OCI-LY1 (cell line): ENCODE data around the gene PTP4A2.
A peak's percentile ranks its signal among the peaks of the same experiment; 100 is the strongest.

Experiments
- H2AFZ ChIP-seq: fragments of 200-600 bp; sonication (generic), shearing (Covaris generic); 2 replicates; pipeline ENCODE4 v1.6.0; 2014; ENCODE audit warnings: antibody characterized with exemption, mild to moderate bottlenecking, low read length
- H3F3A ChIP-seq: fragments of 200-600 bp; sonication (generic), shearing (Covaris generic); 2 replicates; pipeline ENCODE4 v1.6.0; 2014; ENCODE audit warnings: mild to moderate bottlenecking, antibody characterized with exemption, low read length, moderate library complexity; ENCODE audit not compliant: insufficient read depth
- H3K27ac ChIP-seq: fragments of 200-600 bp; sonication (generic); 2 replicates; pipeline ENCODE4 v1.5.1; 2014; ENCODE audit warnings: low read length, mixed run types, mild to moderate bottlenecking, low read depth; ENCODE audit not compliant: poor library complexity, severe bottlenecking
- H3K27me3 ChIP-seq: fragments of 200-600 bp; sonication (generic); 2 replicates; pipeline ENCODE4 v1.6.0; 2014; ENCODE audit warnings: antibody characterized with exemption, mild to moderate bottlenecking, low read length, moderate library complexity; ENCODE audit not compliant: insufficient read depth
- H3K36me3 ChIP-seq: fragments of 200-600 bp; sonication (generic); 2 replicates; pipeline ENCODE4 v1.6.1; 2014; ENCODE audit warnings: mild to moderate bottlenecking, antibody characterized with exemption, low read length, moderate library complexity, mixed read lengths; ENCODE audit not compliant: insufficient read depth
- H3K4me1 ChIP-seq: fragments of 200-600 bp; sonication (generic); 2 replicates; pipeline ENCODE4 v1.5.1; 2014; ENCODE audit warnings: mild to moderate bottlenecking, low read length, moderate library complexity; ENCODE audit not compliant: insufficient read depth, severe bottlenecking
- H3K4me2 ChIP-seq: fragments of 200-600 bp; sonication (generic), shearing (Covaris generic); 2 replicates; pipeline ENCODE4 v1.6.1; 2014; ENCODE audit warnings: low read length
- H3K4me3 ChIP-seq: fragments of 200-600 bp; sonication (generic); 2 replicates; pipeline ENCODE4 v1.5.1; 2014; ENCODE audit warnings: low read length, low read depth, mild to moderate bottlenecking, mixed read lengths; ENCODE audit not compliant: poor library complexity, severe bottlenecking
- H3K79me2 ChIP-seq: fragments of 200-600 bp; shearing (Covaris generic); 2 replicates; pipeline ENCODE4 v1.6.1; 2016; ENCODE audit warnings: mixed run types, low read length, mixed read lengths; ENCODE audit not compliant: insufficient read depth
- H3K9ac ChIP-seq: fragments of 200-600 bp; sonication (generic), shearing (Covaris generic); 2 replicates; pipeline ENCODE4 v1.6.1; 2014; ENCODE audit warnings: mild to moderate bottlenecking, low read length, mixed read lengths
- H3K9me2 ChIP-seq: fragments of 200-600 bp; sonication (generic), shearing (Covaris generic); 2 replicates; pipeline ENCODE4 v1.6.1; 2014; ENCODE audit warnings: low read depth, mild to moderate bottlenecking, low read length, mixed read lengths
- H3K9me3 ChIP-seq: fragments of 200-600 bp; shearing (Covaris generic); 2 replicates; pipeline ENCODE4 v1.6.1; 2014; ENCODE audit warnings: low read length, mixed read lengths
- H4K20me1 ChIP-seq: fragments of 200-600 bp; sonication (generic), shearing (Covaris generic); 2 replicates; pipeline ENCODE4 v1.6.0; 2016; ENCODE audit warnings: mild to moderate bottlenecking, low read length; ENCODE audit not compliant: insufficient read depth
- EZH2 ChIP-seq: fragments of 200-600 bp; sonication (generic), shearing (Covaris generic); IDR thresholded peaks from 2 replicates; pipeline ENCODE4 v1.8.0; 2017; ENCODE audit warnings: borderline replicate concordance, mixed run types, mild to moderate bottlenecking, antibody characterized with exemption, low read length, moderate library complexity, mixed read lengths
- TF ChIP-seq, protein P1 (sequence below): fragments of 200-600 bp; sonication (generic), shearing (Covaris generic); IDR thresholded peaks from 2 replicates; pipeline ENCODE4 v1.5.1; 2017; ENCODE audit warnings: mild to moderate bottlenecking, antibody characterized with exemption, low read length, moderate library complexity, mixed read lengths

Gene PTP4A2

GRCh38 chr1:31881688-31882000 lies 56.5 kb downstream of the PTP4A2 start:
- no peak overlapping the region for H2AFZ ChIP-seq
- no peaks in the 10 kb centered on the region for H3K9me3 ChIP-seq
- H3K4me3 ChIP-seq: peak overlapping the region; percentile 1
- no peak overlapping the region for H3K9ac ChIP-seq
- H3K27ac ChIP-seq: peak overlapping the region; percentile 93
- no peaks in the 10 kb centered on the region for H3K79me2 ChIP-seq
- peak overlapping the region; percentile 39; the same call in 1 of the 2 replicates for H3K4me2 ChIP-seq
- peaks cover 44% of the 10 kb centered on the region for H3K4me1 ChIP-seq
- H3K9me2 ChIP-seq: no peaks in the 10 kb centered on the region
- H4K20me1 ChIP-seq: no peaks in the 10 kb centered on the region
- H3F3A ChIP-seq: no peaks in the 10 kb centered on the region
- H3K36me3 ChIP-seq: no peaks in the 10 kb centered on the region
- H3K27me3 ChIP-seq: no peaks in the 10 kb centered on the region
- no peak for TF ChIP-seq EZH2
- TF ChIP-seq, protein P1, sequence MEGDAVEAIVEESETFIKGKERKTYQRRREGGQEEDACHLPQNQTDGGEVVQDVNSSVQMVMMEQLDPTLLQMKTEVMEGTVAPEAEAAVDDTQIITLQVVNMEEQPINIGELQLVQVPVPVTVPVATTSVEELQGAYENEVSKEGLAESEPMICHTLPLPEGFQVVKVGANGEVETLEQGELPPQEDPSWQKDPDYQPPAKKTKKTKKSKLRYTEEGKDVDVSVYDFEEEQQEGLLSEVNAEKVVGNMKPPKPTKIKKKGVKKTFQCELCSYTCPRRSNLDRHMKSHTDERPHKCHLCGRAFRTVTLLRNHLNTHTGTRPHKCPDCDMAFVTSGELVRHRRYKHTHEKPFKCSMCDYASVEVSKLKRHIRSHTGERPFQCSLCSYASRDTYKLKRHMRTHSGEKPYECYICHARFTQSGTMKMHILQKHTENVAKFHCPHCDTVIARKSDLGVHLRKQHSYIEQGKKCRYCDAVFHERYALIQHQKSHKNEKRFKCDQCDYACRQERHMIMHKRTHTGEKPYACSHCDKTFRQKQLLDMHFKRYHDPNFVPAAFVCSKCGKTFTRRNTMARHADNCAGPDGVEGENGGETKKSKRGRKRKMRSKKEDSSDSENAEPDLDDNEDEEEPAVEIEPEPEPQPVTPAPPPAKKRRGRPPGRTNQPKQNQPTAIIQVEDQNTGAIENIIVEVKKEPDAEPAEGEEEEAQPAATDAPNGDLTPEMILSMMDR: no peak

DNA sequence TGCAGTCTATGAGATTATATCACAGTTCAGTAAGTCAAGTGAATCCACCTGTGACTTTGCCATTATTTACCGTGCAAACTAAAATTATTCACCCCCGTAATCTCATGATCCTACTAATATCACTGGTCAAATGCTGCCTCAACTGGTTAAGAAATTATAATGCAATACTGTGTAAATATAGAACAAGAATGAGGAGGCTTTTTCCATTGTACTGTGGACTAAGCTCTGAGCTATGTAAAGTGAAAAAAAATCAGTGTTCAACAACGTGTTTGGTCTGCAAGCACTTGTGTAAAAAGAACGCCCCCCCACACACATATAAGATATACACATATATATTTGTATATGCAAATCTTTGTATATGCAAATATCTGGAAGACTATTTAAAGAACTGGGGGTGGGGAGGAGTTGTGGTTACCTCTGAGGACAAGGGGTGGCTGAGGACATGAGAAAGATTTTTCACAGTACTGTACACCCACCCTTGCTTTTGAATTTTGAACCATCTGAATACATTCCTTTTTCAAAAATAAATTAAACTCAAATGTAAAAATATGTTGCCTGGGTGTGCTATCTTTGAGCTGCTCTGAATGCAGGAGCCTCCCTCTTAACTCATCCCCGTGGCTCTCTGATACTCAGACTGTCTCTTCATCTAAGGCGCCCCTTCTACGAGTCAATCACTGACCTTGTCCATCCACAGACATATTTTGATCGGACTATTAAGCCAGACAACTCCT lies 57.0 kb downstream of the PTP4A2 start:
- Histone ChIP-seq H3F3A (no peaks in the 10 kb centered on the region; the same call in 1 of the 2 replicates), H3K27me3 (no peaks in the 10 kb centered on the region), H3K36me3 (no peaks in the 10 kb centered on the region), H3K79me2 (no peaks in the 10 kb centered on the region), H3K9me2 (no peaks in the 10 kb centered on the region), H3K27ac (peak overlapping the region; percentile 93), H3K4me1 (peaks cover 43% of the 10 kb centered on the region), H3K9me3 (no peaks in the 10 kb centered on the region), H4K20me1 (no peaks in the 10 kb centered on the region), H2AFZ (no peak overlapping the region), H3K4me3 (peak overlapping the region; percentile 1), H3K9ac (peak overlapping the region; percentile 35; the same call in 1 of the 2 replicates), H3K4me2 (peak overlapping the region; percentile 39)
- no peak for TF ChIP-seq EZH2
- TF ChIP-seq, protein P1: peak; percentile 9; the same call in 1 of the 2 replicates

DNA sequence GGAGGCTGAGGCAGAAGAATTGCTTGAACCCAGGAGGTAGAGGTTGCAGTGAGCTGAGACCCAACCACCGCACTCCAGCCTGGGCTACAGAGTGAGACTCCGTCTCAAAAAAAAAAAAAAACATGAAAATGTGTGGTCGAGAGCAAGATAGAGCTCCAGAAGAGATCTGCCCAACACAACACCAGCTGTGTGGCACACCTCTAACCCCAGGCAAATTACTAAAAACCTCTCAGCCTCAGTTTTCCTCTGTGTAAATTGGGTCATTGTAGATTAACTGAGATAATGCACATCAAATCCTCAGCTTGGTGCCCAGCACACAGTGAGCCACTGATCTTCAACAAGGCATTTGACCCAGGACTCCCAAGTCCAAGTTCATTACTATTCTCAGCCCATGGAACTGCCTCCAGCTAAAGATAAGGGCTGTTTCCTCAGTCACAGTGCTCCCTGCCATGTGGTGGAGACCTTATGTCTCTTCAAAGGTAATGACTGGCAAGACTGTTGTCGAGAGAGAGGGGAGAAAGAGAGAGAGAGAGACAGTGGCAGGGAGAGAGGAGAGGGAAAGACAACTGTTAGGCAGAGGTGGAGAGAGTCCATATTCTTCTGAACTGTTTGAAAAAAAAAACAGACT lies 58.1 kb downstream of the PTP4A2 start:
- Histone ChIP-seq H3K4me1 (peaks cover 43% of the 10 kb centered on the region), H3K4me3 (peak overlapping the region; percentile 1), H3K4me2 (peak overlapping the region; percentile 39), H3K9me3 (no peaks in the 10 kb centered on the region), H3K36me3 (no peaks in the 10 kb centered on the region), H3K79me2 (no peaks in the 10 kb centered on the region), H2AFZ (peak overlapping the region; percentile 71), H3K9me2 (no peaks in the 10 kb centered on the region), H3K27ac (peak overlapping the region; percentile 93), H4K20me1 (no peaks in the 10 kb centered on the region), H3K9ac (peak overlapping the region; percentile 35), H3K27me3 (no peaks in the 10 kb centered on the region), H3F3A (no peaks in the 10 kb centered on the region; the same call in 1 of the 2 replicates)
- no peak for TF ChIP-seq EZH2
- TF ChIP-seq, protein P1: no peak
